ENCODE measurements around the gene MAP9. TPM values are rescaled to one million over a fixed set of nuclear protein-coding genes. Genes with fewer than 3 reads are reported as not detected.

Gene MAP9
- total RNA-seq, 2 experiments from 2014 or later = 6.3 to 6.7 TPM

DNA sequence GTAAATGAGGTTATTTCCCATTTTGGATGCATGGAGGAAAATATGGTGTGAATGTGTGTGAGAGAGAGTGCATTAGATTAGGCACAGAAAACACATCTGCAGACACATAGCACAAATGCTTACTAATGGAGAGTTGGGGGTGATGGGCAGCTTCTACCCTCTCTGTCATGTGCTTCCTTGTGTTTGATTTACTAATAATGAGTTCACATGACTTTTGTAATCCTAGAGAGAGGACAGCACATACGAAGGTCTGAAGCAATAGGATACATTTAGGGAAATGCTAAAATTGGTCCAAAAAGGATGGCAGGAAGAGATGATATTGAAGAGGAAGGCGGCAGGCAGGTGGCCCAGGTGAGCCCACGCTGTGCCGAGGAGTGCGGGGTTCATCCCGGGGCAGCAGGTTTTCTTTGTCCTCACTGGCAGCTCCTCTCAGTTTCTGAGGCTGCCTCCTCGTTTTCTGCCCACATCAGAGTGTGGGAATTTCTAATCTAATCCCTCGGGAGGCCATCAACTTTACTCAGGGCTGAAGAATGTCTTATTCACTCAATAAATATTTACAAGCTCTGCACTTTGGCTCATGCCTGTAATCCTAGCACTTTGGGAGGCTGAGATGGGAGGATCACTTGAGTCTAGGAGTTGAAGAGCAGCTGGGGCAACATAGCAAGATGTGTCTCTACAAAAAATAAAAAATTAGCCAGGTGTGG, 15.9 kb upstream of the MAP9 start:
- Mint-ChIP-seq H3K27ac (no peak overlapping the region), H3K4me1 (no peaks in the 10 kb centered on the region), H3K36me3 (no peaks in the 10 kb centered on the region), H3K9me3 (peaks cover 1% of the 10 kb centered on the region), H3K4me3 (no peak overlapping the region), H3K27me3 (peaks cover 7% of the 10 kb centered on the region)
- no peak for ATAC-seq (ENCODE audit: low read depth)
- POLR2A ChIA-PET = no interaction called here
- no peak for DNase-seq

DNA sequence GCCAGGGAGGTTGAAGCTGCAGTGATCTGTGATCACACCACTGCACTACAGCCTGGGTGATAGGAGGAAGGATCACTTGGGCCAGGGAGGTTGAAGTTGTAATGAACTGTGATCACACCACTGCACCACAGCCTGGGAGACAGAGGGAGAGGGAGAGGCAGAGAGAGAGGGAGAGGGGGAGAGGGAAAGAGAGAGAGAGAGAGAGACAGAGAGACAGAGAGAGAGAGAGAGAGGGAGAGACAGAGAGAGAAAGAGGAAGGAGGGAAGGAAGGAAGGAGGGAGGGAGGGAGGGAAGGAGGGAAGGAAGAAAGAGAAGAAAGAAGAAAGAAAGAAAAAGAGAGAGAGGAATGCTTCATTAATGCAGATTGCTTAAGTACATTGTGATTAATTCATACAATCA, 15.2 kb upstream of the MAP9 start:
- H3K9me3 Mint-ChIP-seq = no peaks in the 10 kb centered on the region
- no peaks in the 10 kb centered on the region for H3K4me1 Mint-ChIP-seq
- peaks cover 2% of the 10 kb centered on the region for H3K36me3 Mint-ChIP-seq
- no peak overlapping the region for H3K4me3 Mint-ChIP-seq
- H3K27ac Mint-ChIP-seq = no peak overlapping the region
- no peak for ATAC-seq (ENCODE audit: low read depth)
- no peak for DNase-seq
- peaks cover 7% of the 10 kb centered on the region for H3K27me3 Mint-ChIP-seq
- POLR2A ChIA-PET = no interaction called here

DNA sequence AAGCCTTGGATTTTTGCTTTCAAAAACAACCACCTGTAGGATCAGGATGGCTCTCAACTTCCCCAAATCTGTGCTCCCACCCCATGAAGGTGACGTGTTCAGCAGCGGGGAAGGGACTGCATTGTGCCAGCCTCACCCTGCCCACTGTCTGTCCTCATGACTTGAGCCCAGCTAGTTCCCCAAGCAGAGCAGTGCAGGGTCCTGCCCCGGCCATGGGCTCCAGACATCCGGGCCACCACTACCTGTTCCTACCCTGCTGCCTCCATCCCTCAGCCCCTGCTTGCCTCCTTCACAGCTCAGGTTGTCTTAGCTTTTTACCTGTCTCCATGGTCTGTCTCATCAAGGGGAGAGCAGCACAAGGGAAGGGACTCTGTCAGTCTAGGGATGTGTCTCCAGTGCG, 11.4 kb upstream of the MAP9 start:
- Mint-ChIP-seq H3K4me1 (no peaks in the 10 kb centered on the region), H3K27ac (no peak overlapping the region), H3K9me3 (no peaks in the 10 kb centered on the region), H3K36me3 (peaks cover 2% of the 10 kb centered on the region), H3K4me3 (no peak overlapping the region), H3K27me3 (peaks cover 4% of the 10 kb centered on the region)
- ATAC-seq (ENCODE audit: low read depth) = no peak
- DNase-seq = no peak
- POLR2A ChIA-PET = no interaction called here

DNA sequence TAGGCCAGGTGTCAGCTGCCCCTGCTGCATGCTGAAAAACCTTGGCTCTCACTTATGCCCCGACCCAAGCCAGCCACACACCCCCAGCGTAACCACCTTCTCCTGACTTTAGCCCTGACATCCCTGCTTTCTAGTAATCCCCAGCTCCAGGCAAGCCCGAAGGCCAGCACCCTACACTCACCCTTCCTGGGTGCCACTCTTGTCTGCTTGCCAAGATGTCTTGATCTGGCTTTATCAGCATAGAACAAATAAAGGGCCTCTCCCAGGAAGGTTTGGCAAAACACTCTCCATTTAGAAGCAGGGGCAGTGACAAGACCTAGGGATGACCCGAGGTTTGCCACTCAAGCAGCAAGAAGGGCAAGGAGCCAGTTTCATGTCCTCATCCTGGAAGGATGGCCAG, 6.8 kb upstream of the MAP9 start:
- no peaks in the 10 kb centered on the region for H3K9me3 Mint-ChIP-seq
- no peak overlapping the region for H3K4me3 Mint-ChIP-seq
- no peak for DNase-seq
- H3K27ac Mint-ChIP-seq = peak overlapping the region; percentile 40
- H3K27me3 Mint-ChIP-seq = no peaks in the 10 kb centered on the region
- H3K4me1 Mint-ChIP-seq = no peaks in the 10 kb centered on the region
- POLR2A ChIA-PET = no interaction called here
- ATAC-seq (ENCODE audit: low read depth) = no peak
- H3K36me3 Mint-ChIP-seq = peaks cover 2% of the 10 kb centered on the region

DNA sequence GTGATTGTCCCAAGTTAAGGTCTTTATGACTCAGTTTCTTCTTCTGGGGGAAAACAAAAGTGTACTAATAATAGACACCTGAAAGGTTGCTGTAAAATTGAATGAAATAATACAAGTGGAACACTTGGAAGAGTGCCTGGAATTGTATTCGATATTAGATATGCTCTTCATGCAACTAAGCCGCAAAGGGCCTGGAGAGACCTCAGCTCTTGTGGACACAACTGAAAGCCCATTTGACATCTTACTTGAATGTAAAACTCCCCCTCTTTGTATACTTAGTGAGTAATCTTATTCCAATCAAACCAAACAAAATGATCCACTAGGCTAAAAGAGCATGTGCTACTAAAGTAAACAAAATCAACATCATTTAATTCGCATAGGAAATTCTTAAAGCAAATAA, 511 bp upstream of the MAP9 start:
- POLR2A ChIA-PET = no interaction called here
- H3K9me3 Mint-ChIP-seq = no peaks in the 10 kb centered on the region
- H3K4me3 Mint-ChIP-seq = peak overlapping the region; percentile 89
- peaks cover 11% of the 10 kb centered on the region for H3K4me1 Mint-ChIP-seq
- no peaks in the 10 kb centered on the region for H3K27me3 Mint-ChIP-seq
- H3K36me3 Mint-ChIP-seq = no peaks in the 10 kb centered on the region
- DNase-seq (no peak), ATAC-seq (ENCODE audit: low read depth) (no peak)
- no peak overlapping the region for H3K27ac Mint-ChIP-seq

DNA sequence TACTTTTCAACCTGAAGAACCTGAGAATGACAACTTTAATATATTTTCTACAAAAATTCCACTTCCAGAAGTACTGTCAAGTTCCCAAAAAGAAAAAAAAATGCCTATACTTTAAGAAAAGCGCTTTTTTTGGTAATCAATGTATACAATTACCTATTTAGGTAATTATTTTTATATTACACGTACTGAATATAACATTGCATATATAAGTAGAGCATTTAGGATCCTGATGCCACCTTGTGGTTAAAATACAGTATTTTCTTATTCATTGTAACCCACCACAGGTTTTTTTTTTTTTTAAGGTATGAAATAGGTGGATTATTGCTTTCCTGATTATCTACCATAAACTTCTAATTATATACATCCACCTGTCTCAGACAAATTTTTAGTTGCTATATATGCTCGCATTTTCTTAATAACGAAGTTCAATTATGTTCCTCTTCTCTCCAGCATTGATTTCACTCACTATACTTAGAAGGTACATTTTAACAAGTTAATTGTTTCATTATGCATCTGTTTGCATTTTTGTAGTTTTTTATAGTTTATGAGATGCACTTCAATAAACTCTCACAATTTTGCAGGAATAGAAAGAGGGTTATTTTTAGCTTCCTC, 5.2 kb downstream of the MAP9 start:
- no peak for ATAC-seq (ENCODE audit: low read depth)

DNA sequence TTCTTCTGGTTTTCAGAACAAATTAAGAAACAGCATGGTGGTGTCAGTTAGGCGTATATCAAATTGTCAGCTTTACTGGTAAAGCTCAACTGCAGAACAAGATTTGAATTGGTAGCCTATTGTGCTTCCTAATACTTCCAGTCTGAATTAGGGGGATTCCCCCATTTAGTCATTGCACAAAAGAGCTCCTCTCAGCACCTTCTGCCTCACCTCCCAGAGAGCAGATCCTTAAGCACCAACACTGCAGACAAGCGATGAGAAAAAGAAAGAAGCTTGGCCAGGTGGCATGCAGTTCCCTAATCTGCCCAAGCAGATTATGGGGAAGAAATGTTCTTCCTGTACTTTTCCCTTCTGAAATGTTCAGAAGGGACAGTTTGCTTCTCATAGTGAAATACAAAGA, 9.2 kb downstream of the MAP9 start:
- Mint-ChIP-seq H3K27ac (no peak overlapping the region), H3K4me1 (peaks cover 6% of the 10 kb centered on the region), H3K36me3 (no peaks in the 10 kb centered on the region), H3K9me3 (no peaks in the 10 kb centered on the region), H3K27me3 (no peaks in the 10 kb centered on the region), H3K4me3 (no peak overlapping the region)
- ATAC-seq (ENCODE audit: low read depth) = no peak
- no peak for DNase-seq
- POLR2A ChIA-PET = no interaction called here

More for the DNA sequence above, 5.2 kb downstream of the MAP9 start:
- Mint-ChIP-seq H3K9me3 (no peaks in the 10 kb centered on the region), H3K4me3 (no peak overlapping the region), H3K27me3 (no peaks in the 10 kb centered on the region), H3K4me1 (peaks cover 13% of the 10 kb centered on the region), H3K27ac (no peak overlapping the region), H3K36me3 (no peaks in the 10 kb centered on the region)
- no peak for DNase-seq
- POLR2A ChIA-PET = no interaction called here

DNA sequence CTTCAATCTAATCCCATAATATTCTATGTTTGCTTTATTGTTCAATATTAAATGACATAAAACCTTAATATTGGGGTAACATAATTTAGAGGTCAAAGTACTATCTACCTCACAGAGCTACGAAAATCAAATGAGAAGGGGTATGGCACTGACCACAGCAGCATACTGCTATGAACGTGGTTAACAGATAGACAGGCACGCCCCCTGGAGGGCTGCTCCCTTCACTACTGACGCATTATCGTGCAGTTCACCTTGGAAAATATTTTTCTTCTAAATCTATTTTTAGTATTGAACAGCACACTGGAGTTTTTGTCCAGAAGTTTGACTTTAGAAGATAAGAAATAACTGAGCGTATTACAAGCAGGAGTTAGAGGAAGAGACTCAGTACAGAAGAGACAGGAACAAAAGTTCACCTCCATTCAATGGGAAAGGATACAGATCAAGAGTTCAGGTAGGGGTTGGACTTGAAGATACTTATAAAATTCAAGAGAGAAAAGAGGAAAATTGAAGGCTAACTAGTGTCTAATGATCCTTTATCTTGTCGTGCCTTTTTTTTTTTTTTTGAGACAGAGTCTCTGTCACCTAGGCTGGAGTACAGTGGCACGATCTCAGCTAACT, 22.7 kb downstream of the MAP9 start:
- Mint-ChIP-seq H3K27me3 (no peaks in the 10 kb centered on the region), H3K27ac (no peak overlapping the region), H3K9me3 (no peaks in the 10 kb centered on the region), H3K4me1 (no peaks in the 10 kb centered on the region), H3K36me3 (no peaks in the 10 kb centered on the region), H3K4me3 (no peak overlapping the region)
- POLR2A ChIA-PET = no interaction called here
- ATAC-seq (ENCODE audit: low read depth) = peak; percentile 56
- peak; percentile 35 for DNase-seq

DNA sequence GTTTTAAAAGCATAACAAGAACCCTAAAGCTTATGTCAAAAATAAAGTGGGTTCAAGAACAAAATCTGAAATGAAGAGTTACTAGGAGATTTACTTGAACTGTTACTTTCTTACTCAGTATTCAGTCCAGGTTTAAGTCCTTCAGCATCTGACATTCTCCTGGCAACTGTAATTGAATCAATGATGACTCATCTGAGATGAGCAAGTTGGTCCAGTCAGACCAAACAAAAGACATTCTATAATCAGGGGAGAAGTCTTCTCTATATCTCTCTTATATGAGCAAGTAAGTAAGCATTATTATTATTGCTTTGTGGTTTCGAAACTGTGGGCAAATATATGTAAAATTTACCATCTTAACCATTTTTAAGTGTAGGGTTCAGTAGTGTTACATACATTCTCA, 34.6 kb downstream of the MAP9 start:
- H3K27ac Mint-ChIP-seq = no peak overlapping the region
- no peaks in the 10 kb centered on the region for H3K36me3 Mint-ChIP-seq
- no peaks in the 10 kb centered on the region for H3K4me1 Mint-ChIP-seq
- no peak for DNase-seq
- H3K27me3 Mint-ChIP-seq = no peaks in the 10 kb centered on the region
- no peak for ATAC-seq (ENCODE audit: low read depth)
- H3K9me3 Mint-ChIP-seq = no peaks in the 10 kb centered on the region
- no peak overlapping the region for H3K4me3 Mint-ChIP-seq
- POLR2A ChIA-PET = no interaction called here

DNA sequence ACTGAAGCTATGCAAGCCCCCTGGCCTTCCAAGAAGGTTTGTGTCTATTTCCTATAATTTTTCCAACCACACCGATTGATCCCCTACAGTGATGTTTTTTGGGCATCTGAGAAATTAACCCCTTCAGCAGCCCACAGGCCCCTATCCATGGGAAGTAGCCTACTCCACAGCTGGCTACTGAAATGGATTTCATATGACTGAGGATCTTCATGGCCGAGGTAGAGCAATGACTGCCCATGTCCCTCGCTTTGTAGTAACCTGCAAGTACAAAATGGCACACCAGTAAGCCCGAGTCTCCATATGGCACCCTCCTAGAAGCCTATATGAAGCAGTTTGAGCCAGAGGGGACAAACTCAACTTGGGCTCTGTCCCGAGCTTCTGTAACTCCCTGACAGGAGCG, 36.8 kb downstream of the MAP9 start:
- ATAC-seq (ENCODE audit: low read depth) (no peak), DNase-seq (no peak)
- Mint-ChIP-seq H3K27ac (no peak overlapping the region), H3K9me3 (peaks cover 3% of the 10 kb centered on the region), H3K27me3 (no peaks in the 10 kb centered on the region), H3K4me3 (no peak overlapping the region), H3K4me1 (no peaks in the 10 kb centered on the region), H3K36me3 (no peaks in the 10 kb centered on the region)
- POLR2A ChIA-PET = no interaction called here

DNA sequence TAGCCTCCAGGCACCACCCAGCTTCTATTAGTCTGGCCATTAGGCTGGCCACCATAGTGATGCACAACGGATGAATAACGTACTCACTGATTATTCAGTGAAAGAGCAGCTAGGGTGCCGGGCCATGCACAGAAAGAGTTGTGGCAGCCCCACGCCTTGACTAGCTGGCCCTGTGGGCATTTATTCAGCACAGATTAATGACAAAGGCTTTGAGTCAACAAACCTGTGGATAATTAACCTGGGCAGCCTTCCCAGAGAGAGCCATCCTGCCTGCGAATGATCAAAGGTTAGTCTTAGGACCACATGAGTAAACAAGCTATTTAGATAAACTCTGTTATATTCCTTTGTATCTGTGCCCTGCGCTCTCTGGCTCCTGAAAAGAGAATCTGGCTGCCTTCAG, 37.2 kb downstream of the MAP9 start:
- POLR2A ChIA-PET = no interaction called here
- H3K4me3 Mint-ChIP-seq = no peak overlapping the region
- peaks cover 3% of the 10 kb centered on the region for H3K9me3 Mint-ChIP-seq
- H3K4me1 Mint-ChIP-seq = no peaks in the 10 kb centered on the region
- no peaks in the 10 kb centered on the region for H3K36me3 Mint-ChIP-seq
- ATAC-seq (ENCODE audit: low read depth) (no peak), DNase-seq (no peak)
- H3K27me3 Mint-ChIP-seq = no peaks in the 10 kb centered on the region
- H3K27ac Mint-ChIP-seq = no peak overlapping the region

DNA sequence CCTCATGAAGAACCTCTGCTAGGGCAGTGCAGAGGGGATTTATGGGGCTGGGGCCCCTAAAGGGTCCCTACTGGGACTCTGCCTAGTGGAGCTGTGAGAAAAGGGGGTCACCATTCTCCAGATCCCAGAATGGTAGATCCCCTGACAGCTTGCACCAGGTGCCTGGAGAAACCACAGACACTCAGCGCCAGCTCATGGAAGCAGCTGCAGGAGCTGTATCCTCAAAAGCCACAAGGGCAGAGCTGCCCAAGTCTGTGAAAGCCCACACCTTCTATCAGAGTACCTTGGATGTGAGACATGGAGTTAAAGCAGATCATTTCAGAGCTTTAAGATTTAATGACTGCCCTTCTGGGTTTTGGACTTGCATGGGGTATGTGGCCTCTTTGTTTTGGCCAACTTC, 38.6 kb downstream of the MAP9 start:
- DNase-seq = no peak
- no peaks in the 10 kb centered on the region for H3K4me1 Mint-ChIP-seq
- H3K27ac Mint-ChIP-seq = no peak overlapping the region
- H3K9me3 Mint-ChIP-seq = peaks cover 3% of the 10 kb centered on the region
- no peak for ATAC-seq (ENCODE audit: low read depth)
- H3K4me3 Mint-ChIP-seq = no peak overlapping the region
- H3K27me3 Mint-ChIP-seq = no peaks in the 10 kb centered on the region
- POLR2A ChIA-PET = no interaction called here
- no peaks in the 10 kb centered on the region for H3K36me3 Mint-ChIP-seq

DNA sequence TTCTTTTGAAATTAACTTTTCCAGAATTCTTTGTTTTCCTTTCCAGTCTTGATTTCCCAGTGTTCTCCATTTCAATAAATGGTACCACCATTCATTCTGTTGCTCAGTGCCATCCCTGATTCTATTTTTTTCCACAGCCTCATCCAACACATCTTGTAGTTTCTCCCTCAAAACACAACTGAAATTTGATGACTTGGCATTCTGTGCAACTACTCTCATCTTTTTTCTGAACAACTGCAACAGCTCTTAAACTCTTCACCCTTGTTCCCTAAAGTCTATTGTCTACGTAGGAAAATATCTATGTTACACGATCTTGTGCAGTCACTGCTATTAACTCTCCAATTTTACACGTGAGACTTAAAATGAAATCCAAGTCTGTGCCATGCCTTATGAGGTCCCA, 40.5 kb downstream of the MAP9 start:
- H3K4me1 Mint-ChIP-seq = no peaks in the 10 kb centered on the region
- ATAC-seq (ENCODE audit: low read depth) = no peak
- no peaks in the 10 kb centered on the region for H3K27me3 Mint-ChIP-seq
- POLR2A ChIA-PET = no interaction called here
- no peaks in the 10 kb centered on the region for H3K36me3 Mint-ChIP-seq
- DNase-seq = no peak
- peaks cover 3% of the 10 kb centered on the region for H3K9me3 Mint-ChIP-seq
- no peak overlapping the region for H3K4me3 Mint-ChIP-seq
- no peak overlapping the region for H3K27ac Mint-ChIP-seq

DNA sequence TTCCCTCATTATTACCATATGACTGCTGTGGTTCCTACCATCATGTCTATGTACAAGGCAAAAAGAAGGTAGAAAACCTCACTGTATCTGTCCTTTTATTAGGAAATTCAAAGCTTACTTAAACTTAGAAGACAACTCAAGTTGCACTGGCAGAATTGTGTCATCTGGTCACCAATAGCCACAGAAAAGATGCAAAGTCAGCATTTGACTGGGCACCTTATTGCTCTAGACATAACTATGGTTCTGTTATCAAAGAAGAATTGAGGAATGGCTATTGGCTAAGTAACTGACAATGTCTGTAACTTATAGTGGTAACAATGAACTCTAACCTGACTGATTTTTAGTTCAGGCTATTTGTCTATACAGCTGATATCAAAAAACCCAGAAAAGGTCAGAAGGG, 45.3 kb downstream of the MAP9 start:
- H3K4me1 Mint-ChIP-seq = no peaks in the 10 kb centered on the region
- H3K27me3 Mint-ChIP-seq = peaks cover 2% of the 10 kb centered on the region
- peaks cover 2% of the 10 kb centered on the region for H3K9me3 Mint-ChIP-seq
- no peak overlapping the region for H3K27ac Mint-ChIP-seq
- no peak overlapping the region for H3K4me3 Mint-ChIP-seq
- DNase-seq (no peak), ATAC-seq (ENCODE audit: low read depth) (no peak)
- POLR2A ChIA-PET = no interaction called here
- no peaks in the 10 kb centered on the region for H3K36me3 Mint-ChIP-seq
